ENCODE measurements around the gene MAPK10.

Gene MAPK10

DNA sequence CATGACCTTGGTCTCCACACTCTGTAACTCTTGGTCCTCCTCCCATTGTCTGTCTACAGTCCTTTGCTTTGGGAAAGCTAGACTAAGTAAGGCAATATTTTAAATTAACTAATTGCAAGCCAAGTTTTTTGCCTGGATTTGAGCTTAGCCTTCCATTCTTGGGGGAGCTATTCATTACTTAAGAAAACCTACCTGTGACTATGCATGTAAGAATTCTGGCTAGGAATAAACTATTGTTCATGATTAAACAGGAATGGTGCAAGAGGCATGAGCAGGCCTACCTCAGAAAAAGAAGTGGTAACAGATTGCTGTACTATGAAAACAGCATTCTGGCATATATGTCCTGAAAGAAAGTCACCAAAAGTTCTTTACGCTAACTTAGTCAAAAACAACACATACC is 309.4 kb downstream of the MAPK10 start:
- Histone ChIP-seq H3K4me2 (no peak overlapping the region), H4K20me1 (ENCODE audit: insufficient read depth) (no peaks in the 10 kb centered on the region), H3K27ac (no peak overlapping the region), H2AFZ (ENCODE audit: low read depth) (no peak overlapping the region), H3K79me2 (ENCODE audit: insufficient read depth, low read depth) (no peaks in the 10 kb centered on the region), H3K36me3 (ENCODE audit: insufficient read depth) (no peaks in the 10 kb centered on the region), H3K4me1 (ENCODE audit: low read depth, poor library complexity, severe bottlenecking) (no peaks in the 10 kb centered on the region), H3K9ac (no peak overlapping the region), H3K4me3 (IDR thresholded peaks at IDR 0.05; ENCODE audit: insufficient read depth, low read depth, low read length) (no peak overlapping the region), H3K27me3 (ENCODE audit: insufficient read depth, low read depth) (no peaks in the 10 kb centered on the region)
- TF ChIP-seq, protein P1, sequence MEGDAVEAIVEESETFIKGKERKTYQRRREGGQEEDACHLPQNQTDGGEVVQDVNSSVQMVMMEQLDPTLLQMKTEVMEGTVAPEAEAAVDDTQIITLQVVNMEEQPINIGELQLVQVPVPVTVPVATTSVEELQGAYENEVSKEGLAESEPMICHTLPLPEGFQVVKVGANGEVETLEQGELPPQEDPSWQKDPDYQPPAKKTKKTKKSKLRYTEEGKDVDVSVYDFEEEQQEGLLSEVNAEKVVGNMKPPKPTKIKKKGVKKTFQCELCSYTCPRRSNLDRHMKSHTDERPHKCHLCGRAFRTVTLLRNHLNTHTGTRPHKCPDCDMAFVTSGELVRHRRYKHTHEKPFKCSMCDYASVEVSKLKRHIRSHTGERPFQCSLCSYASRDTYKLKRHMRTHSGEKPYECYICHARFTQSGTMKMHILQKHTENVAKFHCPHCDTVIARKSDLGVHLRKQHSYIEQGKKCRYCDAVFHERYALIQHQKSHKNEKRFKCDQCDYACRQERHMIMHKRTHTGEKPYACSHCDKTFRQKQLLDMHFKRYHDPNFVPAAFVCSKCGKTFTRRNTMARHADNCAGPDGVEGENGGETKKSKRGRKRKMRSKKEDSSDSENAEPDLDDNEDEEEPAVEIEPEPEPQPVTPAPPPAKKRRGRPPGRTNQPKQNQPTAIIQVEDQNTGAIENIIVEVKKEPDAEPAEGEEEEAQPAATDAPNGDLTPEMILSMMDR (conservative IDR thresholded peaks at IDR 0.05; ENCODE audit: low read depth, low read length): no peak

DNA sequence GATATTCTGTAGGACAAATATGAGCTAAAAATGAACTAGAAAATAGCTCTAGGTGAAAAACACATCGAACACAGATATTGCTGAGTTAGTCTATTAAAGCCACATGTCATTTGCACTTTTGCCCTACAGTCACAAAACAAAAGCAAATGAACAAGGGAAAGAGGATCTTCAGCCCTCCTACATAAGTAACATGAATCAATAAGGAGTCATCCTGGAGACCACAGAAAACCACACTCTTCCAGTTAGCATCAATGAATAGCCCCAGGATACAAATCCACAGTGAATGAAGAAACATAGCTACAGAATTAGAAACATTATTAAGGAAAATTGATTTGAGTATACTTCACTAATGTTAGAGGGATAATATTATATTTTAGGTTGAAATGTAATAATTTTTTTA is 311.4 kb downstream of the MAPK10 start:
- TF ChIP-seq, protein P1 (conservative IDR thresholded peaks at IDR 0.05; ENCODE audit: low read depth, low read length): no peak
- Histone ChIP-seq H3K27ac (no peak overlapping the region), H3K4me3 (IDR thresholded peaks at IDR 0.05; ENCODE audit: insufficient read depth, low read depth, low read length) (no peak overlapping the region), H3K36me3 (ENCODE audit: insufficient read depth) (no peaks in the 10 kb centered on the region), H3K4me1 (ENCODE audit: low read depth, poor library complexity, severe bottlenecking) (peaks cover 4% of the 10 kb centered on the region), H3K27me3 (ENCODE audit: insufficient read depth, low read depth) (no peaks in the 10 kb centered on the region), H3K79me2 (ENCODE audit: insufficient read depth, low read depth) (no peaks in the 10 kb centered on the region), H3K4me2 (no peak overlapping the region), H4K20me1 (ENCODE audit: insufficient read depth) (no peaks in the 10 kb centered on the region), H3K9ac (no peak overlapping the region), H2AFZ (ENCODE audit: low read depth) (no peak overlapping the region; the same call in 1 of the 2 replicates)

DNA sequence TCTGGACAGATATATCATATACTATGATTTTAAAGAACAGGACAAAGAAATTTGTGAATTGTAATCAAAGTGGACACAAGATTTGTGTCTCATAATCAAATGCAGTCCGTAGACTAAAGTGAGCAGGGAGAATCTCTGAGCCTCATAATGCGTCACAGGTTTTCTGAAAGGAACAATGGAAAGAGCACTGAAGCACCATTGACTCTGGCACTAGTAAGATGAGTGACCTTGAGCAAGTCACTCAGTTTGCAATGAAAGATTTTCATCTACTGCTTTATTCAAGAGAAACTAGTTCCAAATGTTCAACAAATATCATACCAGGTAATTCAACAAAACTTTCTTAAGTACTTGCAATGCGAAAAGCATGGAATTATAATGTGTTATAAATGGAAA is 315.3 kb downstream of the MAPK10 start:
- H3K9ac ChIP-seq: no peak overlapping the region
- H3K4me3 ChIP-seq (IDR thresholded peaks at IDR 0.05; ENCODE audit: insufficient read depth, low read depth, low read length): no peak overlapping the region
- H3K27me3 ChIP-seq (ENCODE audit: insufficient read depth, low read depth): no peaks in the 10 kb centered on the region
- TF ChIP-seq, protein P1 (conservative IDR thresholded peaks at IDR 0.05; ENCODE audit: low read depth, low read length): no peak
- H3K36me3 ChIP-seq (ENCODE audit: insufficient read depth): no peaks in the 10 kb centered on the region
- H4K20me1 ChIP-seq (ENCODE audit: insufficient read depth): no peaks in the 10 kb centered on the region
- no peak overlapping the region for H3K27ac ChIP-seq
- no peak overlapping the region for H2AFZ ChIP-seq (ENCODE audit: low read depth)
- peaks cover 4% of the 10 kb centered on the region for H3K4me1 ChIP-seq (ENCODE audit: low read depth, poor library complexity, severe bottlenecking)
- no peak overlapping the region for H3K4me2 ChIP-seq
- no peaks in the 10 kb centered on the region for H3K79me2 ChIP-seq (ENCODE audit: insufficient read depth, low read depth)

DNA sequence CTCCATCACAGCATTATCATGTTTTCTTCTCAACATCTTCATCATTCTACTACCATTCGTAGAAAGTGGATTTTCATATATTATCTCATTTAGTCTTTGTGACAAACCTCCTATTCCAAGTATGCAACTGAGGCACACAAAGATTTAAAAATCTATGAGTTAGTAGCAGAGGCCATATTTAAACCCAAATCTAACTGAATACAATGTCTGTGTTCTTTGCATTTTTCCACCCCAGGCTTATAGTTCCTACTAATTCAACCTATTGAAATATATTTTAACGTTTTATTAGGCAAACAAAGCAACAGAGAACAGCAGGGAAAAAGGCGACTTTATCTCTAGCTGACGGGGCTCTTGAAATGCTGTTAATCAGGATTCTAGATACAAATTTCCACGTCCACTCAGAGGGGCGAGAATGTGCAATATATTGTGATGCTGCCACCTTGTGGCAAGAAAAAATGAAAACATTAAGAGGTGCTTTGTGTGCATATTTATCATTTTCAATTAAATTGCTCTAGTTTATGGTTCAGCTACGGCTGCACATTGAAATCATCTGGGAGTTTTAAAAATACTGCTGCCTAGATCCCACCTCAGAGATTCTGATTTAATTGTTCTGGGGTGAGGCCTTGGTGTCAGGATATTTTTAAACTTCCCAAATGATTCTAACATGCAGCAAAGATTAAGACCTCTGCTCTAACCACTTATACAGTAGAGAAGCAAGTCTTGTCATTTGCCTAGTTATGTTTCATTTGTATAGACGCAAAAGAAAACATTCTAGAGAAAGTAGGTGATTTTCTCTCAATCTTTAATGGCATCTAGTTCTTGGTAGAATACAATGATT is 315.9 kb downstream of the MAPK10 start:
- H3K9ac ChIP-seq: no peak overlapping the region
- H2AFZ ChIP-seq (ENCODE audit: low read depth): peak overlapping the region; percentile 6; the same call in 1 of the 2 replicates
- TF ChIP-seq, protein P1 (conservative IDR thresholded peaks at IDR 0.05; ENCODE audit: low read depth, low read length): peak; percentile 86

More for the DNA sequence above, 315.9 kb downstream of the MAPK10 start:
- no peaks in the 10 kb centered on the region for H3K36me3 ChIP-seq (ENCODE audit: insufficient read depth)
- H3K4me1 ChIP-seq (ENCODE audit: low read depth, poor library complexity, severe bottlenecking): peaks cover 4% of the 10 kb centered on the region
- no peak overlapping the region for H3K4me3 ChIP-seq (IDR thresholded peaks at IDR 0.05; ENCODE audit: insufficient read depth, low read depth, low read length)
- H3K4me2 ChIP-seq: peak overlapping the region; percentile 30; the same call in 1 of the 2 replicates
- H4K20me1 ChIP-seq (ENCODE audit: insufficient read depth): no peaks in the 10 kb centered on the region
- H3K27me3 ChIP-seq (ENCODE audit: insufficient read depth, low read depth): no peaks in the 10 kb centered on the region
- no peaks in the 10 kb centered on the region for H3K79me2 ChIP-seq (ENCODE audit: insufficient read depth, low read depth)
- H3K27ac ChIP-seq: no peak overlapping the region
